IMR-90 (cell line): ENCODE data around the gene CEP170B. TPM values are rescaled to one million over a fixed set of nuclear protein-coding genes. Genes with fewer than 3 reads are reported as not detected.

Experiments used
- ATAC-seq: fragments of 200-7000 bp; cut with Tn5 transposase; 2 replicates; pipeline ENCODE4 v1.9.1; 2020; ENCODE audit warnings: low read depth, mild to moderate bottlenecking, moderate library complexity
- BruUV-seq: library from RNA; stranded (reverse); fragments of 400-500 nt; replicated peaks from 2 replicates; lab custom pipeline; 2021; lab: Mats Ljungman, UMichigan
- CTCF ChIA-PET: fragments of 300-600 bp; formaldehyde crosslinking; extraction: SDS; loops from one replicate; lab custom pipeline; 2021; ENCODE audit warnings: antibody characterized with exemption; lab: Yijun Ruan, JAX
- POLR2A ChIA-PET: fragments of 300-600 bp; sonication (Branson Sonifier 250); formaldehyde crosslinking; loops from one replicate; lab custom pipeline; 2022; ENCODE audit warnings: antibody characterized with exemption; ENCODE audit not compliant: unreplicated experiment; lab: Charles Lee
- DNase-seq: peaks from one replicate; pipeline ENCODE4 v3.0.0; 2013
- H2AFZ ChIP-seq: replicated peaks from 2 replicates; pipeline ENCODE3; 2013; ENCODE audit warnings: low read length, mild to moderate bottlenecking; ENCODE audit not compliant: poor library complexity
- H2AK5ac ChIP-seq: 2 replicates; pipeline ENCODE4 v1.6.1; 2013; ENCODE audit warnings: low read depth, low read length, inconsistent platforms
- H2AK9ac ChIP-seq: replicated peaks from 2 replicates; pipeline ENCODE3; 2013; ENCODE audit warnings: mild to moderate bottlenecking, low read depth, low read length, moderate library complexity; ENCODE audit not compliant: poor library complexity
- H2BK120ac ChIP-seq: 2 replicates; pipeline ENCODE4 v1.6.1; 2013; ENCODE audit warnings: low read depth, low read length, inconsistent platforms
- H2BK15ac ChIP-seq: 3 replicates; pipeline ENCODE4 v1.6.1; 2013; ENCODE audit warnings: low read depth, low read length, inconsistent platforms
- H2BK20ac ChIP-seq: 2 replicates; pipeline ENCODE4 v1.6.1; 2013; ENCODE audit warnings: low read depth, mild to moderate bottlenecking, inconsistent platforms, low read length, moderate library complexity
- H2BK5ac ChIP-seq: 2 replicates; pipeline ENCODE4 v1.6.1; 2013; ENCODE audit warnings: mild to moderate bottlenecking, low read depth, low read length, inconsistent platforms; ENCODE audit not compliant: poor library complexity, severe bottlenecking
- H3K14ac ChIP-seq: replicated peaks from 2 replicates; pipeline ENCODE4 v1.6.1; 2013; ENCODE audit warnings: low read depth, low read length, inconsistent platforms
- H3K18ac ChIP-seq: 2 replicates; pipeline ENCODE4 v1.6.1; 2013; ENCODE audit warnings: low read depth, low read length, control low read depth
- H3K23ac ChIP-seq: 2 replicates; pipeline ENCODE4 v1.6.1; 2013; ENCODE audit warnings: low read depth, low read length, inconsistent platforms
- H3K27ac ChIP-seq: 2 replicates; pipeline ENCODE4 v1.5.1; 2013; ENCODE audit warnings: mild to moderate bottlenecking, control low read depth, low read length; ENCODE audit not compliant: insufficient read depth
- H3K27me3 ChIP-seq: 2 replicates; pipeline ENCODE4 v1.6.1; 2013; ENCODE audit warnings: low read length; ENCODE audit not compliant: control insufficient read depth, insufficient read depth
- H3K36me3 ChIP-seq: 2 replicates; pipeline ENCODE4 v1.6.1; 2013; ENCODE audit warnings: low read length, mixed read lengths; ENCODE audit not compliant: control insufficient read depth, insufficient read depth
- H3K4ac ChIP-seq: 2 replicates; pipeline ENCODE4 v1.6.1; 2013; ENCODE audit warnings: low read depth, low read length, inconsistent platforms
- H3K4me1 ChIP-seq: 2 replicates; pipeline ENCODE4 v1.6.1; 2013; ENCODE audit warnings: low read length, mixed read lengths; ENCODE audit not compliant: control insufficient read depth, insufficient read depth
- H3K4me2 ChIP-seq: 2 replicates; pipeline ENCODE4 v1.6.1; 2013; ENCODE audit warnings: low read depth, mild to moderate bottlenecking, control low read depth, low read length, moderate library complexity
- H3K4me3 ChIP-seq: 2 replicates; pipeline ENCODE4 v1.5.1; 2013; ENCODE audit warnings: low read depth, mild to moderate bottlenecking, control low read depth, low read length, moderate library complexity; ENCODE audit not compliant: insufficient read depth
- H3K56ac ChIP-seq: 2 replicates; pipeline ENCODE4 v1.6.1; 2013; ENCODE audit warnings: low read length, inconsistent platforms; ENCODE audit not compliant: insufficient read depth; ENCODE audit errors: extremely low read depth
- H3K79me1 ChIP-seq, 2 experiments: 2 replicates each; pipeline ENCODE4 v1.6.1; 2013; ENCODE audit warnings: low read length in 2 of 2, inconsistent platforms in 1 of 2, low read depth in 1 of 2
- H3K9ac ChIP-seq: 2 replicates; pipeline ENCODE4 v1.6.1; 2013; ENCODE audit warnings: low read depth, low read length, control low read depth
- H3K9me1 ChIP-seq: 2 replicates; pipeline ENCODE4 v1.6.1; 2013; ENCODE audit warnings: low read length, inconsistent platforms; ENCODE audit not compliant: insufficient read depth
- H3K9me3 ChIP-seq: 2 replicates; pipeline ENCODE4 v1.6.1; 2013; ENCODE audit warnings: low read length; ENCODE audit not compliant: control insufficient read depth, insufficient read depth
- H4K20me1 ChIP-seq: 2 replicates; pipeline ENCODE4 v1.6.1; 2013; ENCODE audit warnings: low read length, inconsistent platforms; ENCODE audit not compliant: insufficient read depth
- H4K5ac ChIP-seq: 2 replicates; pipeline ENCODE4 v1.6.1; 2013; ENCODE audit warnings: mild to moderate bottlenecking, low read depth, low read length, control low read depth
- H4K8ac ChIP-seq, 2 experiments: 2 replicates each; pipeline ENCODE4 v1.6.1; 2013; ENCODE audit warnings: low read depth in 2 of 2, low read length in 2 of 2, control low read depth in 1 of 2, inconsistent platforms in 1 of 2
- H4K91ac ChIP-seq: 2 replicates; pipeline ENCODE4 v1.6.1; 2013; ENCODE audit warnings: low read depth, low read length, inconsistent platforms; ENCODE audit not compliant: insufficient read depth
- BHLHE40 ChIP-seq: fragments of 150-350 bp; IDR thresholded peaks from 2 replicates; pipeline ENCODE4 v1.6.1; 2016; ENCODE audit warnings: mild to moderate bottlenecking, low read depth, low read length
- CEBPB ChIP-seq: IDR thresholded peaks from 2 replicates; pipeline ENCODE4 v1.6.1; 2012; ENCODE audit warnings: low read depth, low read length, improper control_type of control experiment
- CHD1 ChIP-seq: IDR thresholded peaks from 2 replicates; pipeline ENCODE4 v1.6.1; 2012; ENCODE audit warnings: low read depth, low read length, improper control_type of control experiment
- FOS ChIP-seq: fragments of 150-350 bp; IDR thresholded peaks from 2 replicates; pipeline ENCODE4 v1.6.1; 2016; ENCODE audit warnings: low read depth, low read length
- MAFK ChIP-seq: IDR thresholded peaks from 2 replicates; pipeline ENCODE4 v1.6.1; 2012; ENCODE audit warnings: low read depth, low read length, improper control_type of control experiment
- MAZ ChIP-seq: IDR thresholded peaks from 2 replicates; pipeline ENCODE4 v1.6.1; 2012; ENCODE audit warnings: low read depth, mild to moderate bottlenecking, low read length, improper control_type of control experiment, moderate library complexity, borderline replicate concordance
- MXI1 ChIP-seq: IDR thresholded peaks from 2 replicates; pipeline ENCODE4 v1.6.1; 2012; ENCODE audit warnings: low read depth, mild to moderate bottlenecking, low read length, moderate library complexity, borderline replicate concordance
- NFE2L2 ChIP-seq: fragments of 150-350 bp; IDR thresholded peaks from 2 replicates; pipeline ENCODE4 v1.6.1; 2016; ENCODE audit warnings: low read depth, mild to moderate bottlenecking, low read length
- RAD21 ChIP-seq: IDR thresholded peaks from 2 replicates; pipeline ENCODE4 v1.6.1; 2012; ENCODE audit warnings: low read length, improper control_type of control experiment
- RCOR1 ChIP-seq: IDR thresholded peaks from 2 replicates; pipeline ENCODE4 v1.6.1; 2012; ENCODE audit warnings: mild to moderate bottlenecking, low read length, improper control_type of control experiment; ENCODE audit not compliant: insufficient replicate concordance
- RFX5 ChIP-seq: IDR thresholded peaks from 2 replicates; pipeline ENCODE4 v1.8.0; 2012; ENCODE audit warnings: low read depth, mild to moderate bottlenecking, low read length, moderate library complexity
- SMC3 ChIP-seq: fragments of 150-350 bp; IDR thresholded peaks from 2 replicates; pipeline ENCODE4 v1.6.1; 2016; ENCODE audit warnings: low read depth, mild to moderate bottlenecking, antibody characterized with exemption, low read length, moderate library complexity
- WGBS, 2 experiments: methylation state at CpG; one replicate each; pipeline versions ENCODE4 v1.1.5 to v1.1.7; 2013; ENCODE audit warnings: missing lambda C conversion rate in 2 of 2; ENCODE audit not compliant: insufficient read length in 1 of 2; ENCODE audit errors: extremely low coverage in 2 of 2; 5-methylcytosine and 5-hydroxymethylcytosine counted together
- dilution Hi-C: fragments of 300-500 bp; cut with HindIII; formaldehyde crosslinking; loops from one replicate; pipeline ENCODE4 v1.14.3; 2018; ENCODE audit warnings: low sequenced_read_pairs; ENCODE audit not compliant: unreplicated experiment
- in situ Hi-C: fragments of 300-500 bp; cut with MboI; formaldehyde crosslinking; loops from 3 replicates; pipeline ENCODE4 v1.14.3; 2019; ENCODE audit warnings: low sequenced_read_pairs, inconsistent platforms, mixed read lengths
- intact Hi-C: fragments of 100-400 bp; cut with micrococcal nuclease; formaldehyde crosslinking; loops from 2 replicates; pipeline ENCODE4 v1.10.0; 2022
- polyA plus RNA-seq, 3 experiments: library from polyadenylated mRNA; depleted of rRNA; stranded (reverse); fragments of >200 nt; gene quantifications; 2 replicates each; pipeline ENCODE4 v1.2.3, GENCODE V29; 2012; ENCODE audit warnings: low replicate concordance in 1 of 3
- total RNA-seq: library from RNA; depleted of rRNA; stranded (reverse); fragments of >200 nt; gene quantifications from 2 replicates; pipeline ENCODE4 v1.2.3, GENCODE V29; 2012
- TF ChIP-seq, protein P1 (sequence below): fragments of 150-350 bp; IDR thresholded peaks from 2 replicates; pipeline ENCODE4 v1.6.1; 2016; ENCODE audit warnings: low read depth, mild to moderate bottlenecking, low read length, moderate library complexity, borderline replicate concordance
- TF ChIP-seq, protein P2 (sequence below): fragments of 150-350 bp; IDR thresholded peaks from 2 replicates; pipeline ENCODE4 v1.6.1; 2017; ENCODE audit warnings: mild to moderate bottlenecking, antibody characterized with exemption, low read length, low read depth
- TF ChIP-seq, protein P3 (sequence below): conservative IDR thresholded peaks from 2 replicates; pipeline ENCODE4 v1.5.1; 2012; ENCODE audit warnings: mild to moderate bottlenecking, low read depth, low read length, improper control_type of control experiment

Gene CEP170B
- total and polyA plus RNA-seq, 2 of the 4 experiments (the other 2 are of a cell fraction) = 3.6 to 13.1 TPM

DNA sequence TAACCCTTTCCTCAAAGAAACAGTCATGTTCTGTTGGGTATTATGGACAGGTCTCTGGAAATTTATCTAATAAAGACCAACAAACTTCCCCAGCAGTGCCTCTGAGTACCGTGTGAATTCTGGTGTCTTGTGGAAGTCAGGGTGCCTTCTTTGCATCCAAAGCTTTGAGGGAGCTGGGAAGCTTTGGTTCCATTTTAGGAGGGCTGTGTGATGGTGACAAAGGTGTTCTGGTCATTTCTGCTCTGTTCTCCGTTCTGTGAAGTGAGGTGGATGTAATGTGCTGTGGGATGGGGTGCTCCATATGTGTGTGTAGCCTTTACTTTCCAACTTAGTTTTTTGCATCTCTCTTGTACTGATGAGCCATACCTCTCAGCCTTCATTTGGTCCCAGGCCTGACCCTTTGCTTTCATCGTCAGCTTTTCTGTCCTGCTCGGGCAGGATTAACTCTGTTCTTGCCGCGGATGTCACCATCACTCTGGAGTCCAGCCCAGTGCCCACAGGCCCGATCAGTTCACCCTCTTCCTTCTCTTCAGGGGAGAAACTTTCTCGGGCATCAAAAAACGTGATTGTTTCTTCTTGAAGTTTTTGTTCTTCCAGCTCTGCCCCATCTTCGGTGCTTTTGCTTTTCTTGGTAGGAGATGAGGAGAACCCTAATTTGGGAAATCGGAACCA lies 72.8 kb downstream of the CEP170B start:
- H2BK120ac ChIP-seq = no peak overlapping the region
- no peak overlapping the region for H3K56ac ChIP-seq
- H4K91ac ChIP-seq = no peak overlapping the region
- no peaks in the 10 kb centered on the region for H4K20me1 ChIP-seq
- intact Hi-C loops (no loop called here), dilution Hi-C loops (loop anchor here (10.0 kb wide), 1 partner anchor 117 kb away; no protein-coding TSS in a partner anchor), in situ Hi-C loops (loop anchor here (5.0 kb wide), 1 partner anchor 34 kb away; no protein-coding TSS in a partner anchor)
- no peak overlapping the region for H3K14ac ChIP-seq
- no peaks in the 10 kb centered on the region for H3K79me1 ChIP-seq
- no peak overlapping the region for H3K18ac ChIP-seq
- WGBS, 2 experiments = no CpG with 5 or more reads among the region's 11 CpGs
- no peak overlapping the region for H3K27ac ChIP-seq
- ChIA-PET CTCF (interaction anchor here (1.2 kb wide), 1 partner anchor 107 kb away, joined by 3 read pairs; no protein-coding TSS in a partner anchor), POLR2A (interaction anchor here (0.5 kb wide), 1 partner anchor 115 kb away, joined by 7 read pairs; no protein-coding TSS in a partner anchor)
- H3K36me3 ChIP-seq = no peaks in the 10 kb centered on the region
- H3K9me3 ChIP-seq = no peaks in the 10 kb centered on the region
- H3K4me1 ChIP-seq = no peaks in the 10 kb centered on the region
- DNase-seq (no peak), ATAC-seq (no peak)
- H4K8ac ChIP-seq = no peak overlapping the region
- H2AK5ac ChIP-seq = no peak overlapping the region
- H4K5ac ChIP-seq = no peak overlapping the region
- no peak overlapping the region for H2AK9ac ChIP-seq
- H3K9ac ChIP-seq = no peak overlapping the region
- no TSS peak for BruUV-seq
- H3K4ac ChIP-seq = no peak overlapping the region
- H3K27me3 ChIP-seq = peaks cover 43% of the 10 kb centered on the region
- H2AFZ ChIP-seq = no peak overlapping the region
- H3K4me2 ChIP-seq = no peak overlapping the region
- H3K4me3 ChIP-seq = no peak overlapping the region
- no peaks in the 10 kb centered on the region for H3K9me1 ChIP-seq
- H2BK15ac ChIP-seq = no peak overlapping the region
- H2BK20ac ChIP-seq = no peak overlapping the region
- H3K23ac ChIP-seq = no peak overlapping the region
- H2BK5ac ChIP-seq = no peak overlapping the region
- no peak for TF ChIP-seq MAZ
- no peak for TF ChIP-seq RAD21
- TF ChIP-seq RFX5 = no peak
- TF ChIP-seq MXI1 = no peak
- no peak for TF ChIP-seq NFE2L2
- TF ChIP-seq MAFK = no peak
- TF ChIP-seq, protein P1, sequence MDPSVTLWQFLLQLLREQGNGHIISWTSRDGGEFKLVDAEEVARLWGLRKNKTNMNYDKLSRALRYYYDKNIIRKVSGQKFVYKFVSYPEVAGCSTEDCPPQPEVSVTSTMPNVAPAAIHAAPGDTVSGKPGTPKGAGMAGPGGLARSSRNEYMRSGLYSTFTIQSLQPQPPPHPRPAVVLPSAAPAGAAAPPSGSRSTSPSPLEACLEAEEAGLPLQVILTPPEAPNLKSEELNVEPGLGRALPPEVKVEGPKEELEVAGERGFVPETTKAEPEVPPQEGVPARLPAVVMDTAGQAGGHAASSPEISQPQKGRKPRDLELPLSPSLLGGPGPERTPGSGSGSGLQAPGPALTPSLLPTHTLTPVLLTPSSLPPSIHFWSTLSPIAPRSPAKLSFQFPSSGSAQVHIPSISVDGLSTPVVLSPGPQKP = no peak
- TF ChIP-seq, protein P2, sequence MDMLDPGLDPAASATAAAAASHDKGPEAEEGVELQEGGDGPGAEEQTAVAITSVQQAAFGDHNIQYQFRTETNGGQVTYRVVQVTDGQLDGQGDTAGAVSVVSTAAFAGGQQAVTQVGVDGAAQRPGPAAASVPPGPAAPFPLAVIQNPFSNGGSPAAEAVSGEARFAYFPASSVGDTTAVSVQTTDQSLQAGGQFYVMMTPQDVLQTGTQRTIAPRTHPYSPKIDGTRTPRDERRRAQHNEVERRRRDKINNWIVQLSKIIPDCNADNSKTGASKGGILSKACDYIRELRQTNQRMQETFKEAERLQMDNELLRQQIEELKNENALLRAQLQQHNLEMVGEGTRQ = no peak
- TF ChIP-seq RCOR1 = no peak
- no peak for TF ChIP-seq CEBPB
- TF ChIP-seq CHD1 = no peak
- no peak for TF ChIP-seq FOS
- TF ChIP-seq, protein P3, sequence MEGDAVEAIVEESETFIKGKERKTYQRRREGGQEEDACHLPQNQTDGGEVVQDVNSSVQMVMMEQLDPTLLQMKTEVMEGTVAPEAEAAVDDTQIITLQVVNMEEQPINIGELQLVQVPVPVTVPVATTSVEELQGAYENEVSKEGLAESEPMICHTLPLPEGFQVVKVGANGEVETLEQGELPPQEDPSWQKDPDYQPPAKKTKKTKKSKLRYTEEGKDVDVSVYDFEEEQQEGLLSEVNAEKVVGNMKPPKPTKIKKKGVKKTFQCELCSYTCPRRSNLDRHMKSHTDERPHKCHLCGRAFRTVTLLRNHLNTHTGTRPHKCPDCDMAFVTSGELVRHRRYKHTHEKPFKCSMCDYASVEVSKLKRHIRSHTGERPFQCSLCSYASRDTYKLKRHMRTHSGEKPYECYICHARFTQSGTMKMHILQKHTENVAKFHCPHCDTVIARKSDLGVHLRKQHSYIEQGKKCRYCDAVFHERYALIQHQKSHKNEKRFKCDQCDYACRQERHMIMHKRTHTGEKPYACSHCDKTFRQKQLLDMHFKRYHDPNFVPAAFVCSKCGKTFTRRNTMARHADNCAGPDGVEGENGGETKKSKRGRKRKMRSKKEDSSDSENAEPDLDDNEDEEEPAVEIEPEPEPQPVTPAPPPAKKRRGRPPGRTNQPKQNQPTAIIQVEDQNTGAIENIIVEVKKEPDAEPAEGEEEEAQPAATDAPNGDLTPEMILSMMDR = no peak
- no peak for TF ChIP-seq SMC3
- TF ChIP-seq BHLHE40 = no peak
